ENCODE results near the gene ZNF608.

ZNF608 gene

GRCh38 chr5:124752854-124753720 lies 6.6 kb upstream of the ZNF608 start:
- no peak for DNase-seq

GRCh38 chr5:124751031-124751430 lies 4.6 kb upstream of the ZNF608 start:
- no peak for DNase-seq

- DNase-seq: peak; percentile 93
Observed at GRCh38 chr5:124748687-124749594, 2.5 kb upstream of the ZNF608 start.

- peak; percentile 90 for DNase-seq
Observed at GRCh38 chr5:124747791-124748686, 1.6 kb upstream of the ZNF608 start.

GRCh38 chr5:124746916-124747790 lies 714 bp upstream of the ZNF608 start:
- DNase-seq: peak; percentile 97

GRCh38 chr5:124745007-124745927 lies 1.2 kb downstream of the ZNF608 start:
- DNase-seq: no peak

GRCh38 chr5:124744170-124744971 lies 2.1 kb downstream of the ZNF608 start:
- DNase-seq: no peak

GRCh38 chr5:124743602-124744169 lies 2.8 kb downstream of the ZNF608 start:
- no peak for DNase-seq

GRCh38 chr5:124742983-124743601 lies 3.3 kb downstream of the ZNF608 start:
- DNase-seq: no peak

GRCh38 chr5:124742521-124742920 lies 3.9 kb downstream of the ZNF608 start:
- no peak for DNase-seq

- DNase-seq: no peak
Observed at GRCh38 chr5:124741711-124742496, 4.5 kb downstream of the ZNF608 start.

GRCh38 chr5:124740991-124741583 lies 5.4 kb downstream of the ZNF608 start:
- DNase-seq: no peak

- no peak for DNase-seq
Observed at GRCh38 chr5:124740071-124740470, 6.4 kb downstream of the ZNF608 start.

- DNase-seq: no peak
Observed at GRCh38 chr5:124739634-124740025, 6.8 kb downstream of the ZNF608 start.

GRCh38 chr5:124738681-124739633 lies 7.5 kb downstream of the ZNF608 start:
- no peak for DNase-seq

- DNase-seq: no peak
Observed at GRCh38 chr5:124737651-124738050, 8.8 kb downstream of the ZNF608 start.
